ENCODE results near the gene RNF25.

RNF25 gene

DNA sequence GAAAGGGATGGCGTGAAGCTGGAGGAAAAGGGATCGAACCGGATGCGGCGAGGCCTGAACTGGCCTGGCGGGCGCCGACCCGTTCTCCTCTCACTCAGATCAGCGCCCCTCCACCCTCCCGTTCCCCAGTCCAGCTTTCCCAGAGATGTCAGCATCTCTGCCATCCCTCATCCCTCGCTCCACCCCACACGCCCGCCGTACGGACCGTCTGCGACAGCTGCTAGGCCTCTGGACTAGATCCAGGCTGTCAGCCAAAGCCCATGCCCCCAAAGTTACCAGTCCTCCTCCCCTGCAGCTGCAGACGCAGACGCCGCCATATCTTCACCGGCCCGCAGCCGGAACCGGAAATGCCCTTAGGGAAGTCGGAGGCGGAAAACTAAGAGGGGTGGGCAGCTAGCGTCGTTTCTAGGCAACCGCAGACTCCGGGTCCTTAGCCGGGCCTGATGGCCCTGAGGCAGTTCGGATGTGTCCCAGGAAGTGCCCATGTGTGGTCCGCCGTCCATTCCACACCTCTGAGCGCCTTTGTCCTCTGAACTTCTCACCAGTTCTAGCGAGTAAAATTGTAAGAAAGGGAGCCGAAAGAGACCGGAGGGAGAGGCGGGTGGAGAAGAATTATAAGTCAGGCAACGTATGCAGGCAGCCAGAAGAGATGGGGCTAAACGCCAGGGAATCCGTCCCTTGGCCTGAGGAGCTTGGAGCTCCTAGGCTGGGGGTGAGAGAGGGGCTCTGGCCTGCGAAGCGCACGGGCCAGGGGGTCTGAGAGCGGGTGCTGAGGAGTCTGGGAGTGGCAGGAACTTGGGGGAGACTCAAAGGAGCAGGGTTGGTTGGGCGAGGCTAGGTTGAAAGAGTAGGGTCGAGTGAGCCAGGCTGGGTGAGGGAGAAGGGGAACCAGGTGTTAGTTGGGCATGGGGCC lies at the start of gene RNF25, which contains the start of gene STK36:
Gene RNF25, minus strand, starts transcription at position 349 of the 913 bp plus-strand sequence. Its CDS starts 32 bp downstream, at position 317.
Gene STK36, plus strand, starts transcription at position 433 of the 913 bp plus-strand sequence. CDS start 744 bp downstream, outside the sequence.
- DNase-seq: peak; percentile 87

GRCh38 chr2:218721488-218721887 lies 49.7 kb upstream of the RNF25 start:
- DNase-seq: no peak

DNA sequence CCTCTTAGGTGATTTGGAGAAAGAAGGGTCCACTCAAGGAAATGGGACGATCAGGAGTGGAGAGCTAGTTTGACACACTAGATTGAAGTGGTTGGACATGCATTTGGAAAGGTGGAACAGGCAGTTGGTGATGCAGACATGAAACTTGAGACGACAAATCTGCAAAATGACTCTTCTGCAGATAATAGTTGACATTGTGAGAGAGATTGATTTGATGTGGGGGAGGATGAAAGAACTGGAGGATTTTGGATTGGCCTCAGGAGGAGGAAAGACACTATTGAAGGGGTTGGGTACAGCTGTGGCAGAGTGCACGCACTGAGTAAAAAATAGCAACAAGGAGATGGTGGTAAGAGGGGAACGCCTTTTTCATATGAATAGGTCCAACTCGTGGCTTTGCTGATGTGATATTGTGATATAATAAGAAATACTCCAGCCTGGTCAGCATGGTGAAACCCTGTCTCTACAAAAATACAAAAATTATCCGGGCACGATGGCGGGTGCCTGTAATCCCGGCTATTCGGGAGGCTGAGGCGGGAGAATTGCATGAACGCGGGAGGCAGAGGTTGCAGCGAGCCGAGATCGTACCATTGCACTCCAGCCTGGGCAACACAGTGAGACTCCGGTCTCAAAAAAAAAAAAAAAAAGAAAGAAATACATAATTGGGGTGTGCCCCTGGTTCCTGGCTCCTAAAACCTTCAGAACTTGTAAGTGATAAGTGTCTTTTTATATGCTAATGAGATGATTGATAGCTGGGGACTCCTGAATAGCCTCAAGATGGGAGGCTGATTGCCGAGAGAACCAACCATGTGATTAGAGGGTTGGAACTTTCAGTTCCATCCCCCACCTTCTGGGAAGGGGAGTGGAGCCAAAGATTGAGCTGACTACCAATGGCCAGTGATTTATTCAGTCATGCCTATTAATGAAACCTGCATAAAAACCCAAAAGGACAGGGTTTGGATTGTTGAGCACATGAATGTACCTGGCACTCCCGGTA lies 48.5 kb upstream of the RNF25 start:
- DNase-seq: no peak

GRCh38 chr2:218719457-218719856 lies 47.7 kb upstream of the RNF25 start:
- no peak for DNase-seq

- no peak for DNase-seq
Observed at GRCh38 chr2:218718058-218718457, 46.3 kb upstream of the RNF25 start.

DNA sequence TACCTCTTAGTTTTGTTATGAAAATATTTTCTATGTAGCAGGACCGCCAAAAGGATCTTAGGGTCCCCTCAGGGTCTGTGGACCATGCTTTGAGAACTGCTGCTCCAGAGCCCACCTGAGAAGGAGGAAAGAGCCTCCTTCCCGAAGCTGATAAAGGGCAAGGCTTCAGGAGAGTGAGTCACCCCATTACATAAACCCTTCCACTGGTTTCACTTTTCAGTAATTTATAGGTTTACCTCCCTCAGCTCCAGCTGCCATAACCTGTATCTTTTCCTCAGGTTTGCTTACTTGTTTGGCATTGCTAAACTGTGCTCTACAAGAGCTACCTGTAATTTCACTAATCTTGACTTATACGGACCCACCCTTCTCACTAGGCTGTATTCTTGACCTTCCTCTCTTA lies 45.5 kb upstream of the RNF25 start:
- no peak for DNase-seq

GRCh38 chr2:218716070-218716469 lies 44.3 kb upstream of the RNF25 start:
- DNase-seq: no peak

- no peak for DNase-seq
Observed at GRCh38 chr2:218713922-218714321, 42.1 kb upstream of the RNF25 start.

DNA sequence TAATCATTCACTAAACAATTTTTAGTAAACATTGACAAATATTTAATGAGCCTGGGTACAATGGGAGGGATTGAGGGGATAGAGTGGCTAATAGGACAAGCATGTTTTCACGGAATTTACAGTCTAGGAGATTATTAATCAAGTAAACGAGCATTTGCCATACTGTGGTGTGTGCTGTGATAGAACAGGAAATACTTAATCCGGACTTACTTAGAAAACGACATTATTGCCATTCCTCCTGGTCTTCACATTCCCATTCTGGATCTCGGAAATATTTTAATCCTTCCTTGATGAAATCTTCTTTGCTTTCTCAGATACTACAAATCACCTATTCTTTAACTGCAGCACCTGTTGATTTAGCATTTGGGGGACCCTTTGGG lies 39.7 kb upstream of the RNF25 start:
- no peak for DNase-seq

- DNase-seq: peak; percentile 98
Observed at GRCh38 chr2:218710687-218711549, 39.1 kb upstream of the RNF25 start, which contains the start of gene TTLL4. TTLL4 (plus strand) TSS chr2:218710835; CDS start chr2:218737677, 26,842 bp downstream.

GRCh38 chr2:218710334-218710686 lies 38.5 kb upstream of the RNF25 start:
- no peak for DNase-seq

DNA sequence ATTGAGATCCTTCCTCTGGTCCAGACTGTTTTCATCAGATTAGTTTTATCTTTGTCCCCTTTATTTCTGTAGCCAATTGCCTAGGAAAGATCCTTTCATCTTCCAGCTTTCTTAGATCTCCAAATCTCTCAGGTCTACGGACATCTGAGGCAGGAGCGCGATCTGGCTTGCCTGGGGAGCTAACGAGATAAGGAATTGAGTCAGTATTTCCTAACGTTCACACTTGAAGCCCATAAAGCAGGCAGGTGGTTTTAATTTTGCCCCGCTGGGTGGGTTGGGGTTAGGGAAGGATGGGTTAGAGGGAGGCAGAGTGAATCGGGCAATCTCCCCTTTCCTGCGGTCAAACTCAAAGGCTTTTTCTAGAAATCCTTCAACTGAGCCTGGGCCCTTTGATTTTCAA lies 38.1 kb upstream of the RNF25 start:
- no peak for DNase-seq

DNA sequence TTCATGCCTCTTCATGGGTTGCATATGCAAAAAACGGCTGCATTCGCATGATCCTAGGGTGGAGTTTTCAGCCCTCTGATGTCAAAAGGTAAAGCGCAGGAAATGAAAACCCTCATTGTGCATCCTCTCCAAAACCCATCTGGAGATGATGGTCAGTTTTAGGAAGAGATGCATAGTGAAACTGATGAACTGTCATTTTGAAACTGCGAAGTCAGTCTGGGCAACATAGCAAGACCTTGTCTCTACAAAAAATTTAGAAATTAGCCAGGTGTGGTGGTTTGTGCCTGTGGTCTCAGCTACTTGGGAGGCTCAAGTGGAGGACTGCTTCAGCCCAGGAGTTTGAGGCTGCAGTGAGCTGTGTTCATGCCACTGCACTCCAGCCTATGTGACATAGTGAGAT lies 36.3 kb upstream of the RNF25 start:
- DNase-seq: no peak

DNA sequence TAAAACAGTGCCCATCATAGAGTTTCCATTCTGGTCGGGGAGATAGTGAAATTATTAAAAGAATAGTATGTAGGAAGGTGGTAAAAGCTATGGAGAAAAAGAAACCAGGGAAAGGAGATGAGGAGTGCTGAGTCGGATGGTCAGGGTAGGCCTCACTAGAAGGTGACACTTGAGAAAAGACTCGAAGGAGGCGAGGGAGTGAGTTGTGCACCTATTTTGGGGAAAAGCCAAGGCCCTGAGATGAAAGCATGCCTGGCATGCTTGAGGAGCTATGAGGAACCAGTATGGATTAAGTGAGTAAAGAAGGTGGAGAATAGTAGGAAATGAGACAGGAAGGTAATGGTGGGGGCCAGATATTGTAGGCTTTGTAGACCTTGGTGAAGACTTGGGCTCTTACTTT lies 31.5 kb upstream of the RNF25 start:
- no peak for DNase-seq

- DNase-seq: no peak
Observed at GRCh38 chr2:218701806-218702205, 30.0 kb upstream of the RNF25 start.

- DNase-seq: no peak
Observed at GRCh38 chr2:218698885-218699284, 27.1 kb upstream of the RNF25 start.

DNA sequence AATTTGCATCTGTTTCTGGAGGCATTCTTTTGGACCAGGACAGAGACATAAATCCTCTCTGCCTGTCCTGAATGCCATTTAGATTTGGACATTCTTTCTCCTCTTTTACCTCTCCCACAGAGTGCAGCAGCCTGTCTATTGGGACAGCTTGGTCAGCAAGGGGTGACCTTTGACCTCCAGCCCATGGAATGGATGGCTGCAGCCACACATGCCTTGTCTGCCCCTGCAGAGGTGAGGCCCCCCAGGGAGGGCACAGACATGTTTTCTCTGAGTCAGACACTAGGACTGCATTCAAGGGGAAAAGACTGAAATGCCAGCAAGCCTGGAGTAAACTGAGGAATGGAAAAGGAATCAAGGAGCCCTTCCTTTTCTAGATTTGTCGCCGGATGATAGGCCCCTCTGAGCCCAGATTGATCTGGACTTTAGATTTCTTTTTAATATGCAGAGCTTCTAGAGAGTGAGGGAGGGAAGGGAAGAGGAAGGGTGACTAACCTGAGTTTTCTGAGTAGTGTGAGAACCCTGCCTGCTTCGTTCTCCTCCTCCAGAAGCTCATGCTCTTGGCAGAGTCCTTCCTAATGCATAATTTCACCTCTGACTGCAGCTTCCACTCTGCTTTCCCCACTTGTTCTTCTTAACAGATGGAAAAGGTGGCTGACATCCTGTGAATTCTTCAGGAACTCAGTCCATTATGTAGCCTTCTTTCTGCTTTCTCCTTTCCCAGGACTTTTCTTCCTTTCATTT lies 22.8 kb upstream of the RNF25 start:
- no peak for DNase-seq

DNA sequence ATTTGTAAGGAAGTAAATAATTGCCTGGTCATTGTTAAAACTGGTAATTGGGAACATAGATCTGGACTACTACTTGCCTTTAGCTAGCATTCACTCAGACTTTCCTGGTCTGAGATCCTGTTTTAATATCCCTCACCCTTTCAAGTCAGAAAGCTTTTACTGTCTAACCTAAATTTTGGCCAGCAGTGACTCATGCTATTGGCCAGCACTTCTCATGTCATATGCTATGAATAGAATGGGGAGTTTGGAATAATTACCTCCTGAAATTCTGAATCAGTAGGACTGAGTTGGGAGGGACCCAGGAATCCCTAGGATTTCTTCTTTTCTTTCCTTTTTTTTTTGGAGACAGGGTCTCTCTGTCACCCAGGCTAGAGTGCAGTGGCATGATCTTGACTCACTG lies 19.4 kb upstream of the RNF25 start:
- no peak for DNase-seq

- peak; percentile 12 for DNase-seq
Observed at GRCh38 chr2:218687400-218688060, 15.7 kb upstream of the RNF25 start.

DNA sequence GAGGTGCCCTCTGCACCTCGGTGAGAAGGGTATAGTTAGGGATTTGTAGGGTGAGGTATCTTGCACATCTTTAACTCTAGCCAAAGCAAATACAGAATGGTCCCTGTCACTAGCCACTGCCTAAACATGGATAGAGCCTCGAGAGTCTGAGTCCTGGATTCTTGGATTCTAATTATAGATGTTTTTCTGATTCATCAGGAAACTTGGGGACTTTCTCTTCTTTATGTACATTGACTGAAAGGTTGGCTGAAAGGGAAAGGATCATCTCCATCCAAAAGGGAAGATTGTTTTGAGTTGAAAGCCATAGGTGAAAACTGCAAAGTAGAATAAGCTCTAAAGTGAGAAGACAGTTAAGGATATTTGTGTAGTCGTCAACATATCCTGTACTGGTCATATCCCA lies 8.3 kb upstream of the RNF25 start:
- no peak for DNase-seq

- no peak for DNase-seq
Observed at GRCh38 chr2:218679119-218679518, 7.3 kb upstream of the RNF25 start.

Measured in activated naive CD4-positive, alpha-beta T cell treated with Interleukin-2 at 50 U/mL for 16 hours (primary cell).